GM19043 (cell line): ENCODE data around the gene TANC1.

Experiments
- ATAC-seq: cut with Tn5 transposase; IDR thresholded peaks from one replicate; pipeline ENCODE4 v1.9.1; 2021; ENCODE audit warnings: low read depth; ENCODE audit not compliant: unreplicated experiment

Gene TANC1

DNA sequence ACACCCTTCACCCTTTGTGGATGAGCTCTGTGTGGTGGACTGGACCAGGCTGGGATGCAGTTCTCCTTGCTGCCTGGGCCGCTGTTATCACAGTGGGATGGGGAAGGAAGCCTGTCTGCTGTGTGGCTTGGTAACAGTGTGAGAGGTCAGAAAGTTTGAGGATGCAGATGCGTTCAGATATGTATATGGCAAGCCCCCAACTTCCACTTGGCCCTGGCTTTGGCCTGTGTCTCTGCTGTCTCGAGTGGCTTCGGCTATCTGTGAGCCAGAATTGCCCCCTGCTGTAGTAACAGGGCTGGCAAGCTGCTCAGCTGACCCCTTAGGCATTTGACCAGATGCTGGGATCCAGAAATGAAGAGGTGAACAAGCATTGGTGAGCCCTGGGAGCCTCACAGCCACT lies 211.3 kb downstream of the TANC1 start:
- no peak for ATAC-seq

DNA sequence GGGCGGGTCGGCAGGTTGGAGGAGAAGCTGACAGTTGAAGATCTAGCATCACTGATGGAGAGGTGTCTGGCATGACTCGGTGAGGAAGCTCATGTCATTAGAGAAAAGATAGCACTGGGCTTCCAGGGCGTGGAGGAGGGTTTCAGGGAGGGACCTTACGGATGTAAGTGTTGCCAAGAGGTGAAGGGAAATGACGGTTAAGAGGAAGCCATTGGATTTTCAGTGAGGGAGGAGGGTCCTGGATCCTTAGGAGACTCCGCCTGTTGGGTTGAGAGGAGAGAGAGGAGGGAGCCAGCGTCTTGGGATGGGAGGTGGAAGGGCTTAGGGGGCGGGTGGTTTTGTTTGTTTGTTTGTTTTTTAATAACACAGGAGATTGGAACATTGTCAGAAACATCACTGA lies 214.9 kb downstream of the TANC1 start:
- ATAC-seq: no peak

DNA sequence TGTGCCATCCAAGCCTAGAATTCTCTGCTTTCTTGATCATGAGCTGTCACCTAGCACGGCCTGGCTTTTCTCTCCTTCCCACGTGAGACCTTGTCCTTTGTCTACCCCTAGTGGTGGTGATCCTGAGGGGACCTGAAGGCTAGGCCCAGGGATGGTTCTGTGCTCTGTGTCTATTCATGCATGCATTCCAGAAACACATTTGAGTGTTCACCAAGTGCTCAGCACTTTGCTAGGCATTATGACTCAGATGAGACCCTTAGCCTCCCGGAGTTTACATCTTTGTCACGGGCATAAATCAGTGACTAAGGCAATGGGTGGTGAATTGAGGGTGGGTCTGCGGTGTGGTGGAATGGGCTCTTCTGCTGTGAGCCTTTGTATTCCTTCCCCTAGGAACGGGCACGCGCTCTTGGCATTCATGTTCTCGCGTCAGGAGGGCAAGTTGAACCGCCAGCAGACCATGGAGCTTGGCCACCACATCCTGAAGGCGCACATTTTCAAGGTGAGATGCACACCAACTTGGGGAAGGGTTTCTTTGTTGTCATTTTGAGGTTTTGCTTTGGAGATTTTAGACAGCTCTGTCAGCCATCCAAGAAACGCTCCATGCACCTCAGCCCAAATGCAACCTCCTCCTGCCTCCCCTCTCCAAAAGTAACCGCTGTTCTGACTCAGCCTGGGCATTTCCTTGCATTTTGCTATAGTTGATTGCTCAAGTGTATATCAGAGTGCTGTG lies 217.1 kb downstream of the TANC1 start:
- ATAC-seq: peak; percentile 60

DNA sequence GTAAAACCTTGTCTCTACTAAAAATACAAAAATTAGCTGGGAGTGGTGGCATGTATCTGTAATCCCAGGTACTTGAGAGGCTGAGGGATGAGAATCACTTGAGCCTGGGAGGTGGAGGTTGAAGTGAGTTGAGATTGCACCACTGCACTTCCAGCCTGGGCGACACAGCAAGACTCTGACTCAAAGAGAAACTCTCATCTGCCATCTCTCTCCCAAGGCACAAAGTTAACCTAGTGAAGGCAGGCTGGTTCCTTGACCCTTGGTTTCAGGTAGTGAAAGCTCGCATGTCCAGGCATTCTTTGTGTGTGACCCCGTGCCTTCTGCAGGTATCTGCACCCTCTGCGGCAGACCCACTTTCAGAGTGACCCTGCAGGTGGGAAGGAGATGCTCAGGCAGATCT lies 218.0 kb downstream of the TANC1 start:
- no peak for ATAC-seq

DNA sequence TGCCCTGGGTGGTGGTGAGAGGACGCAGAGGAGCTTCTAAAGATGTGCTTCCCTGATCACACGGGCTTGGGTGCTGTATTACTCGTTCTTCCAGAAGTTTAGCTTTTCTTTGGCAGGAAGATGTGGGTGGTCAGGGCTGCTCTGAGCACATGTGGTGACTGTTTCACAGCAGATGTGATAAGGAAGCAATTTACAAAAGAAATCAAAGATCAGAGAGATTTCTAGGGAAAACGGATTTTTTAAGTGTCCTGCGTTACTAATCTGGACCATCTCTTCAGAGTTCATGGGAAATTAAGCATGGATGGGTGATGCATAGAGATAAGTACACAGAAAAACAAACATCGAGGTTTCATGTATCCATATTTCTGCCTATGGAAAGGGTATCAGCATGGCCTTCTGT lies 218.7 kb downstream of the TANC1 start:
- no peak for ATAC-seq

DNA sequence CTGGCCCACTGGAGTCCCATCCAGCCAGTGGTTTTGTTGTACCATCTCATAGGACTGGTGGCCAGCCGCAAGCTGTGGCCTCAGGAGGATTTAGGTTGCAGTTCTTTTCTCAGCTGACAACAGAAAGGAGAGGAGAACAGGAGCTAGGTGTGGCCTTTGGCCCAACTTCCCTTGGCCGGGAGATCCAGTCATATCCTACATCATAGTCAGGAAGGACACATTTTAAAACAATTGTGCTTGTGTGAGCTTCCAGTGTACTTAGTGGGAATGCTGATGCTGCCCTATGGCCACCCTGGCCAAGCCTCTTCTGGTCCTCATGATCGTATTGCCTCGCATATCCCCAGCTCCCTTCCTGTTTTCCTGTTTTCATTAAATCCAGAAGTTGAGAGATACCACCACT lies 220.0 kb downstream of the TANC1 start:
- ATAC-seq: no peak

DNA sequence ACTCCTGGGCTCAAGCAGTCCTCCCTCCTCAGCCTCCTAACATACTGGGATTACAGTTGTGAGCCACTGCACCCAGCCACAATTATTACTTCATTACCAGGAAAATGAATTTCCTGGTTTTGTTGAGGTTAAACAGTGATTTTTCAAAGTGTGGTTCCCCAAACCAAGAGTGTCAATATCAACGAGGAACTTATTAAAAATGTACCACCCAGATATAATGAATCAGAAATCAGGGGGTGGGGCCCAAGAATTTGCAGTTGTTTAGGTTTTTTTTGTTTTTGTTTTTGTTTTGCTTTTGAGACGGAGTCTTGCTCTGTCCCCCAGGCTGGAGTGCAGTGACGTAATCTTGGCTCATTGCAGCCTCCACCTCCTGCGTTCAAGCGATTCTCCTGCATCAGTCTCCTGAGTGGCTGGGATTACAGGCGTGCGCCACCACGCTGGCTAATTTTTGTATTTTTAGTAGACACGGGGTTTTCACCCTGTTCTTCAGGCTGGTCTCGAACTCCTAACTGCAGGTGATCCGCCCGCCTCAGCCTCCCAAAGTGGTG lies 224.0 kb downstream of the TANC1 start:
- ATAC-seq: no peak

DNA sequence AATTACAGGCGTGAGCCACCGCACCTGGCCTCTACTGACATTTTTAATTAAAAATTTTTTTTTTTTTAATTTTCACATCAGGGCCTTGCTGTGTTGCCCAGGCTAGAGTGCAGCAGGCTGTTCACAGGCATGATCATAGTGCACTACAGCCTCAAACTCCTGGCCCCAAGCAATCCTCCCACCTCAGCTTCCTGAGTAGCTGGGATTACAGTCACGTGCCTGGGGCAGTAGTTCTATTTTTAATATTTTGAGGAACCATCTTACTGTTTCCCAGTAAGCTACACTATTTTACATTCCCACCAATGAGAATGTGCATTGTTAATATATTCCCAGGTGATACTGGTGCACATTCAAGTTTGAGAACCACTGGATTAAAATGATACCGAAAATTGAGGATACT lies 225.4 kb downstream of the TANC1 start:
- ATAC-seq: no peak

DNA sequence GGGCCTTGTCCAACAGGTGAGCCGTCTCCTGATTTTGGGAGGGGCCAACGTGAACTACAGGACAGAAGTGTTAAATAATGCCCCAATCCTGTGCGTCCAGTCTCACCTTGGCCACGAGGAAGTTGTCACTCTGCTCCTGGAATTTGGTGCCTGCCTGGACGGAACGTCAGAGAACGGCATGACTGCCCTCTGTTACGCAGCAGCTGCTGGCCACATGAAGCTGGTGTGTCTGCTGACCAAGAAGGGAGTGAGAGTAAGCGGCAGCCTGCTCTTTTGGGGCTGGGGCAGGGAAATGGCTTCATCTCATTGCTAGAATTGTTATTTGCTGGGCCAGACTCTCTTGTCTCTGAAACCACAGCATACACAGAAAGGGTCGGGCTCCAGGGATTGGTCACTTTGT lies 225.8 kb downstream of the TANC1 start:
- ATAC-seq: no peak

DNA sequence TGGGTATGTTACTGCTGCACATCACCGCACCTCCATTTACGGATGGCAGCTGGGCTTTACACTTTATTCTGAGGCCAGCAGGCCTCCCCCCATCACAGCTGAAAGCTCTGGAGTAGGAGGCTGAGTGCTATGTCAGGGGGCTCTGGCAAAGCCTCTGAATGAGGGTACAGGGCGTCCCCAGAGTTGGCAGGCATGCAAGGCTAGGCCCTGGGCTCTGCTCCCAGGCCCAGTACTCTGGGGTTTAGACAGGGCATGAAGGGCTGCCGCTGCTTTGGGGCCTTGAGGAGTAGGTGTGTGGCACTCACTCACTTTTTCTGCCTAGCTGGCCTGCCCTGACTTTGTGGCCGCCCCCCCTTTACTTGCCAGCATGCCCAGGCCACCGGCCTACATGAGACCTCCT lies 227.3 kb downstream of the TANC1 start:
- no peak for ATAC-seq

DNA sequence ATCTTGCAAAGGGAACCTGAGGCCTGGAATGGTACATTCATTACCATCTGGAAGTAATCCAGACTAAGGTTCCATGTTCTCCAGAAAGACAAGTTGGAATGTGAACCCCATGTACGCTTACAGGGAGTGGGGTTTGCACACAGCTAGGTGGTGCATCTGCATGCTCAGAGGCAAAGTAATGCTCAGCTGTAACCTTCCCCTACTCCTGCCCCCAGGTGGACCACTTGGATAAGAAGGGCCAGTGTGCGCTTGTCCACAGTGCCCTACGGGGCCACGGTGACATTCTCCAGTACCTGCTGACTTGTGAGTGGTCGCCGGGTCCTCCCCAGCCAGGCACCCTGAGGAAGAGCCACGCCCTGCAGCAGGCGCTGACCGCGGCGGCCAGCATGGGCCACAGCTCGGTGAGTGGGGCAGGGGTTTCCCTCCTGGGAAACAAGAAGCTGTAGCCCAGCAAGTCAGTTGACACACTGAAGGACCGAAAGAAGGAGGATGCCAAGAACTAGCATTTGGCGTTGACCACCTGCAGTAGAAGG lies 228.0 kb downstream of the TANC1 start:
- ATAC-seq: no peak

DNA sequence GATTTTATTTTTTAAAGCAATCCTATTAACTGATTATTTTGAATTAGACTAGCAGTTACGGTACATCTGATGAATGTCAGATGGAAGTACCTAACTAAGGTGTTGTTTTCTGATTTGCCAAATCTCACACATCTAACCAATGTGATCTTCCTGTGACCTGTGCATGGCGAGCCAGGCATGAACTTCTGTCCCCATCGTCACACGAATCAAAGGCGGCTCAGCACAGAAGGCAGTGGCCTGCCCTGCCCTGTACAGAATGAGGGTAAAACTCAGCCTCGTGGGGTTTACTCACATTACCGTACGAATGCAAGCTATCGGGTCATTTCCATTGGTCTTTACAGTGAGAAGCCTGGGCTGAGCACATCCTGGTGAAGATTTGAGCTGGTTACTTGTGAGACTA lies 230.8 kb downstream of the TANC1 start:
- ATAC-seq: no peak

DNA sequence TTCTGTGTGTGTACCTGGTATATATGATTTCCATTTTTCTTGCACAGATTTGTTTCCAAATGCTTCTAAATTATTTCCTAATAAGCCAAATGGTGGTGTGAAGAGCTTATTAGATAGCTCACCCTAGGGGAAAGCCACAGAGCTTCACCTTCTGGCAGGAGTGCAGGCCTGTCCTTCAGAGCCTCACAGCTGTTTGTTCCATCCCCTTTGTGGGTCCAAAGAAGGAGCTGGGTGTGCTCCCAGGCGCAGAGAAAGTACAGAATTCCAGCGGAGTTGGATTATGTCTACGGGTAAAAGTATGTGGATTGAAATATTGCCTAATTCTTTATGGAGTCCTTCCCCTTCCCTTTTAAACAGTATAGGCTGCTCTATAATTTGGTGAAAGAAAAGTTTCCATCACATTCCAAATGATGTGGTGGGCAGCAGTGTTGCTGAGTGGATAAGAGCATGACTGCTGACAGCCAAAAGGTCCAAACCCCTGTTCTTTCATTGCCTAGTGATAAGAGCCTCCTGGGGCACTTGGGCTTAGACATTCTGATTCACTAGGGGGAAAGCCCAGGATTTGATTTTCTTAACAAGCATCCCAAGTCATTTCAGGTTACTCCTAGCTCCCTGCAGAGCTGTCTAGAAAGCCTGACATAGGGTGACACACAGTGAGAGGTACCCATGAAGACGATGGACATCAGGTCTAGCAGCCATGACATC lies 231.5 kb downstream of the TANC1 start:
- ATAC-seq: no peak

DNA sequence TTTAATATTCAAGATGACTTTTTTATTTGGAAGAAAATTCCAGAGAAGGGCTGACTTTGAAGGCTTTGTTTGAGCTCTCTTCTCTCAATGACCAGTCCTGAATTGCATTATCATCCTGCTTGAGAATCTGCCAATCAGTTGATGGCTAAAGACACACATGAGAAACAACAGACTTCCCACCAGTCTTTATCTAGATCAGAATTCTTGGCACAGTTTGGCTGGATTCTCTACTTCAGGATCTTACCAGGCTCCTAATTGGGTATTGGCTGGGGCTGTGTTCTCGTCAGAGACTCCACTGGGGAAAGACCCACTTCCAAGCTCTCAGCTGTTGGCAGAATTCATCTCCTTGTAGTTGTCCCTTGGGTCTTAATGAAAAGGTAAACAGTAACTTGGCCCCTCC lies 232.1 kb downstream of the TANC1 start:
- no peak for ATAC-seq

DNA sequence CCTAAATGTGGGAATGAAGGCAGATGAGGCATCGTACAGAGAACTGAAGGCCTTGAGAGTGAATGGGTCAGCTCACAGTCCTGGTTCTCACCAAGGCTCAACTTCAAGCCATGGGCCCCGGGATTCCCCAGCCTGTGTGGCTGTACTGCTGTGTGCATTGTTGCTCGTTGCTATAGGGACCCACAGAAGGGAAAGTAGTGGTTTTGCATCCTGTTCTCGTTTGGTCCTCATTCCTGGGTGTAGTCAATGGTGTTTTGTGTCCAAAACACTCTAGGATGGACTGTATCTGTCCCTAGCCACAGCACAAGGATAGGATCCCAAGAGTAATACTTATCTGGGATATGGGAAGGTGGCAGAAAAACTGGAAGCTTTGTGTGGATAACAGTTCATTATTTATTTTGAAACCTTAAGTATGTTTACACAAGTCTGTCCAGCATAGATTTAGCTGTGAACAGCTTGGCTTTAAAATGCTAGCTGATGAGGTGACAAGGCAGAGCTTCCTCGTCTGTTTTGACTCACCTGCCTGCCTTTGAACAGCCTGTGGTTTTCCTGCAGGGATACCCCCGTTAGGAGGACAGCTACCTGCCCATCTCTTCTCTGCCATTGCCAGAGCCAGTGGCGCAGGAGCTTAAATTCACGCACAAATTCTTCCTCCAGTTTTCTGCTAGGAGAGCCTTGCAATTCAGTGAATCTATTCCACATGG lies 233.1 kb downstream of the TANC1 start:
- ATAC-seq: peak; percentile 99

DNA sequence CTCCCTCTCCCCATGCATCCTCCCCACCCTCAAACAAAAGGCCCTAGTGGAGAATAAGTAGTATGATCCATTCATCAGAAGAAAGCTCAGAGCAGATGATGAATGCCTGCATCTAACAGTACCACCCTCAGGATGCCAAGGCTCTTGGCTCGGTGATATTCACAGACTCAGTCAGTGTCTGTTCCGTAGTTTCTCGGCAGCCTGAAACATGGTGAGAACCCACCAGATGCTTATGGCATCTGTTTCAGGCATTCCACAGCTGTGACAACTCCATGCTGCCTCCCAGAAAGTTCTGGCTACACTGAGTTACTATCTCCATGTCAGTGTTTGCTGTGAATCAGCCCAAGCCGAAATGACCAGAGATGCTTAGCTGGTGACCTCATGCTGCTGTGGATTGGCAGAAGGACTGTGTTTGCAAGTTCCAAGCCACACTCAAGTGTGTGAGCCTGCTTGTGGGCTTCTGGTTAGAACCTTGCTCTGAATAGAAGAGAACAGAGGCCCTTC lies 234.2 kb downstream of the TANC1 start:
- ATAC-seq: no peak

DNA sequence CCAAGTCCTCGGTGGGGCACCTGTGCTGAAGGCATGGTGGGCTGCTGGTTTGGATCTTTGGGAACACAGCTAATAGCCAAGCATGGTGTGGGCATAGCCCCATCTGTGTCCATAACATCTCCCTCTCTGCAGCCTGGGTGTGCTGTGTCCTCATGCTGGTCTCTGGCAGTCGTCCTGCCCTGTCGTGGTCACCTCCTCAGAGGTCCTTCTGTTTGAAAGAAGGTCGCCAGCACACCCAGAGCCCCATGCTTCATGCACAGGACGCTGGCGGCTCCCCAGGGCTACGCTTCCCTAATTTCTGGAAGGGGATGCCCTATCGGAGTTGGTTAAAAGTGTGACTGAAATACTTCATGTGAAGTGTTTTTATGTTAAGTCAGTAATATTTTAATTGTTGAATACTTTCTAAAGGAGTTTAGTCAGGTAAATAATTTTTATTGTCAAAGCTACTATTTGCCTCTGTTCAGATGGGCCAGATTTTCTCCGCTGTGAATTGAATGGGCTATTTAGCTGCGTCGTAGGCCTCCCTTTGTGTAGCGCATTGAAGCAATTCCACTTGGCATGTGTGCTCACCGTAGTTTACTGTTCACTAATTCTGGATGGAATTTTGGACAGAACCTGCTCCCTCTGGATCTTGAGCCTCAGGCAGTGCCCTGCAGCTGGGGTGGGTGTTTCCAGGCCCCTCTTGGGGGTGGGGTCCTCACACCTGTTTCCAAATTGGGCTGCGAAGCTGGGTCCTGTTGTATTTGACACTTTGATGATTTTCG lies 236.1 kb downstream of the TANC1 start:
- no peak for ATAC-seq

DNA sequence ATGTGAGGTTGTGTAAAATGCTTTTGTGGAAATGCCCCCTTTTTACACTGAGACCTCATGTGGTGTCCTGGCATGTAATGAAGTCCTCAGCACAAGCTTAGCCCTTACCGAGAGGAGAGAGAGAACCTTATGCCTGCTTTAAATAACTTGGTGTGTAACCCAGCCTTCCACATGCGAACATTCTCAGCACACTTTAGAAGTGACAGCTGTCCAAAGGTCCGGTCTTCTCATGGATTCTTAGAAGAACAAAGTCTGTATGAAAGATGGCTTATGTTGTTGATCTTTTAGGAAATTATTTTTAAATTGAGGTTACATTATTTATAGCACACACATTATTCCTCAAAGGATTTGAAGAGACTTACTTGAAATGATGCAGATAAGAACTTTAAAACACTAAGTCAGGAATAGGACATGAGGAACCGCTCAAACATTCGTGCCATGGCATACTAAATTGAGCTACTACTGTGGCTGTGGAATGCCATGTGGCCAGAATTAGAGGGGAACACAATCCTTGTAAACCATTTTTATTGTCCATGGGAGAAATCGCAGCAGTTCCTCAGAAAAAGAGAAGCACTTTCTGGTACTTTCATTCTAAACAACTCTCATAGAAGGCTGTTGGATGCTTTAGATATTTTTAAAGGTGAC lies 238.4 kb downstream of the TANC1 start:
- ATAC-seq: no peak

DNA sequence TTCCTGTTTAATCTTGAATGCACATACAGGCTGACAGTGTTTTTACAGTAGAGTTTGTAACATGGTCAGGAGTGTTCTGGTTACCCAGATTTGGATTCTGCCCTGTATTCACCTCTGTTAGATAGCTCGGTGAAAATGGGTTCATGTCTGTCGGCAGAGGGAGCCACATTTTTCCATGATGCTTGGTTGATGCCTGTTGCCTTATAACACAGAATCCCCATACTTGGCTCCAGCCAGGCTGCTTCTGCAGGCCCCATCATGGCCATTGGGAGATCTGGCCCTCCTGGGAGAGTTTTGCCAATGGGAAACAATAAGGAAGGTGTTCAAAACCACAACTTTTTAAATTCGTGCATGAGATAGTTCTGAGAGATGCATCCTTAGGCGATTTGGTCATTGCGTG lies 240.0 kb downstream of the TANC1 start:
- ATAC-seq: no peak
